Measurements from ENCODE around the gene RALA. TPM values are rescaled to one million over a fixed set of nuclear protein-coding genes. Genes with fewer than 3 reads are reported as not detected.

The RALA gene
- total RNA-seq, 1 experiment from 2014 or later, result 12.3 TPM

DNA sequence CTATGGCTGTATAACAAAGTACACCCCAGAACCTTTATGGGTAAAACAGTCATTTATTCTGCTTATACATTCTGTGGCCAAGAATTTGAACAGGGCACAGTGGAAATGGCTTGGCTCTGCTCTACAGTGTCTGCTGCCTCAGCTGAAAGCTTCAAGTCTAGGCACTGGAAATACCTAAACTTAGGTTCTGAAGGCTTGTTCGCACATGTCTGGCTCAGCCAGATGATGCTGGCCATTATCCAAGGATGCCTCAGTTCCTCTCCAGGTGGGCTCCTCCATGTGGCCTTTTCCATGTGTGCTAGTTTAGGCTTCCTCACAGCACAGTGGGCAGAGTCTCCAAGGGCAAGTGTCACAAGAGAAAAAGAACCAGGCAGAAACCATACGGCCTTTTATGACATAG, 76.8 kb downstream of the RALA start:
- peaks cover 8% of the 10 kb centered on the region for H3K36me3 ChIP-seq (replicated peaks; ENCODE audit: control insufficient read depth, insufficient read depth, low read length)
- DNase-seq, result no peak
- no peak overlapping the region for H3K4me3 ChIP-seq (ENCODE audit: insufficient read depth, low read depth, low read length)
- H3K27me3 ChIP-seq (ENCODE audit: control insufficient read depth, insufficient read depth, low read length), result no peaks in the 10 kb centered on the region

DNA sequence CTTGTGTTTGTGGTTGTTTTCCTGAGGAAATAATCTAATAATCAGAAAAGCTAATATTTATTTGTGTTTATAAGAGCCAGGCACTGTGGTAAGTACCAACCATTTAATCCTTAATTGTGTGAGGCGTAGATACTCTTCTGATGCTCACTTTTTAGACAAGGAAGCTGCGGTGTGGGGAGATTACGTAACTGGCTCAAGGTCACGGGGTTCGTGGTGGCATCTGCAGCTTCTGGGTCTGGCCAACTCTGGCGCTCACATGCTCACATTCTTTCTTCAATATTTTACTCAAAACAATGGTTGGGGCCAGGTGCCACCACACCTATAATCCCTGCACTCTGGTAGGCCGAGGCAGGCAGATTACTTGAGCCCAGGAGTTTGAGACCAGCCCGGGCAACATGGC, 77.6 kb downstream of the RALA start:
- peaks cover 8% of the 10 kb centered on the region for H3K36me3 ChIP-seq (replicated peaks; ENCODE audit: control insufficient read depth, insufficient read depth, low read length)
- no peak for DNase-seq
- H3K4me3 ChIP-seq (ENCODE audit: insufficient read depth, low read depth, low read length), result no peak overlapping the region
- H3K27me3 ChIP-seq (ENCODE audit: control insufficient read depth, insufficient read depth, low read length), result no peaks in the 10 kb centered on the region

DNA sequence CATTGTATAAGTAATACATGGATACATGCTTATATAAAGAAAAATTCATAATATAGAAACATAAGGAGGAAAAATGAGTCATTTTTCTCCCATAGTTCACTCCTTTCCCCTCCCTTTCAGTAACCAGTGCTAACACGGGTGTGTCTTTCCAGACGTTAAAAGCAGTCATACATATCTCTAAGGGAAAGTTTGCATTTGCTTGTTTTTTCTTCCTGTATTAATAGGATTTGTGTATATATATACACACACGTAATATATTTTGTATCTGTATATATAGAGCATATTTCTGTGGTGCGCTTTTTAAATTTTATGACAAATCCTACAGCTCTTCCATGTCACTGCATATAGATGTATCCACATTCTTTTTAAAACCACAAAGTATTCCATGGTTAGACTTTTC, 78.8 kb downstream of the RALA start:
- no peak for DNase-seq
- Histone ChIP-seq H3K36me3 (replicated peaks; ENCODE audit: control insufficient read depth, insufficient read depth, low read length) (peaks cover 8% of the 10 kb centered on the region), H3K4me3 (ENCODE audit: insufficient read depth, low read depth, low read length) (no peak overlapping the region), H3K27me3 (ENCODE audit: control insufficient read depth, insufficient read depth, low read length) (no peaks in the 10 kb centered on the region)

DNA sequence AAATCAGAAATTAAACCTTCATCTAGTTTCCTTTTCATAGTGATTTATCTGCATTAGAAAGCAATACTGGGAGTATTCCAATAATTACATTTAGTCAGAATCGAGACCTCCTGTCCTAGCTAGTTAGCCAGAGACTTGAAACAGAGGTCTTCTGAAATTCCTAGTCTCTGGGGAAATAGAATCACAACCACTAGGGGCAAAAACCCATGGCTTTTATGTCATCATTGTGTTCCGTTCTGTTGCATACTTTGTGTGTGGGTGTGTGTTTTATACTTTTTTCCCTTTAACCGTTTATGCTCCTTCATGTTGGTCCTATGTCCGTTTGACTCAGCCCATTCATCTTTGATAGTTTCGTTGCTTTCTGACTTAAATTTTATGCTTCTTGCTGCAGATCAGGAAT, 79.8 kb downstream of the RALA start:
- Histone ChIP-seq H3K27me3 (ENCODE audit: control insufficient read depth, insufficient read depth, low read length) (no peaks in the 10 kb centered on the region), H3K4me3 (ENCODE audit: insufficient read depth, low read depth, low read length) (no peak overlapping the region), H3K36me3 (replicated peaks; ENCODE audit: control insufficient read depth, insufficient read depth, low read length) (peaks cover 4% of the 10 kb centered on the region)
- DNase-seq, result peak; percentile 26

GRCh38 chr7:39709029-39709428, 85.7 kb downstream of the RALA start:
- H3K4me3 ChIP-seq (ENCODE audit: insufficient read depth, low read depth, low read length), result no peak overlapping the region
- no peaks in the 10 kb centered on the region for H3K27me3 ChIP-seq (ENCODE audit: control insufficient read depth, insufficient read depth, low read length)
- no peaks in the 10 kb centered on the region for H3K36me3 ChIP-seq (replicated peaks; ENCODE audit: control insufficient read depth, insufficient read depth, low read length)
- DNase-seq, result no peak

GRCh38 chr7:39709768-39710311, 86.5 kb downstream of the RALA start:
- H3K27me3 ChIP-seq (ENCODE audit: control insufficient read depth, insufficient read depth, low read length), result no peaks in the 10 kb centered on the region
- H3K36me3 ChIP-seq (replicated peaks; ENCODE audit: control insufficient read depth, insufficient read depth, low read length), result no peaks in the 10 kb centered on the region
- H3K4me3 ChIP-seq (ENCODE audit: insufficient read depth, low read depth, low read length), result no peak overlapping the region
- no peak for DNase-seq

- DNase-seq, result no peak
- Histone ChIP-seq H3K27me3 (ENCODE audit: control insufficient read depth, insufficient read depth, low read length) (no peaks in the 10 kb centered on the region), H3K36me3 (replicated peaks; ENCODE audit: control insufficient read depth, insufficient read depth, low read length) (no peaks in the 10 kb centered on the region), H3K4me3 (ENCODE audit: insufficient read depth, low read depth, low read length) (no peak overlapping the region)
Observed at GRCh38 chr7:39712751-39713150, 89.4 kb downstream of the RALA start.

- H3K27me3 ChIP-seq (ENCODE audit: control insufficient read depth, insufficient read depth, low read length), result no peaks in the 10 kb centered on the region
- no peak for DNase-seq
- H3K4me3 ChIP-seq (ENCODE audit: insufficient read depth, low read depth, low read length), result no peak overlapping the region
- H3K36me3 ChIP-seq (replicated peaks; ENCODE audit: control insufficient read depth, insufficient read depth, low read length), result no peaks in the 10 kb centered on the region
Observed at GRCh38 chr7:39714447-39715091, 91.2 kb downstream of the RALA start.

DNA sequence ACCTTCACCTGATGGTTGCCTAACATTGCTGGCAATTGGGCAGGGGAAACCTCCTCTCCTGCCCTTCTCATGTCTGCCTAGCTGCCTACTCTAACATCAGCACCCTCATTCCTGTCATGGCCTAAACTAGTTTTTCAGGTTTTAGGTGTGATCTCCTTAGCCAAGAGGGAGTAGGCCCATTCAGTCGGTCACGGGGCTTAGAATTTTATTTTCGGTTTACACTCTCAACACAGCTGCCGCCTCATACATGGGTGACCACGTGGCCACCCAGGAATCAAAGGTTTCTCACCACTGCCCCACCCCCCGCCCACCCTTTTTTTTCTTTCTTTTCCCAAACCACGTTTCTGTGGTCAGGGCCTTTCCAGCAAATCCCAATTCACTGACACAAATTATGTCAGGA, 97.2 kb downstream of the RALA start:
- Histone ChIP-seq H3K27me3 (ENCODE audit: control insufficient read depth, insufficient read depth, low read length) (no peaks in the 10 kb centered on the region), H3K36me3 (replicated peaks; ENCODE audit: control insufficient read depth, insufficient read depth, low read length) (no peaks in the 10 kb centered on the region), H3K4me3 (ENCODE audit: insufficient read depth, low read depth, low read length) (no peak overlapping the region)
- DNase-seq, result no peak

DNA sequence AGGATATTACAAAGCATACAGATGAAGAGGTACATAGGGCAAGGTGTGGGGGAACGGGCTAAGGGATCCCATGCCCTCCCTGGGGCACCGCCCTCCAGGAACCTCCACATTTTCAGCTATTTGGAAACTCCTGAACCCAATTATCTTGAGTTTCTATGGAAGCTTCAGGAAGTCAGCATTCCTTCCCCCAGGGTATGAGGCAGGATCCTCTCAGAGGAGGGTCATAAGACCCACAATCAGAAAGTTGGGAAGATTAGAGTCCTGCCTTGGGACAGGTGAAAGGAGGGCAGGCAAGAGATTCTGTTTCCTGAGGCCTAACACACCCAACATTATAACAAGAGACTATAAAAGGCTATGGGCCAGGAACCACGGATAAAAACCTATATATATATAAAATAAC, 98.0 kb downstream of the RALA start:
- Histone ChIP-seq H3K36me3 (replicated peaks; ENCODE audit: control insufficient read depth, insufficient read depth, low read length) (no peaks in the 10 kb centered on the region), H3K4me3 (ENCODE audit: insufficient read depth, low read depth, low read length) (no peak overlapping the region), H3K27me3 (ENCODE audit: control insufficient read depth, insufficient read depth, low read length) (no peaks in the 10 kb centered on the region)
- DNase-seq, result no peak

DNA sequence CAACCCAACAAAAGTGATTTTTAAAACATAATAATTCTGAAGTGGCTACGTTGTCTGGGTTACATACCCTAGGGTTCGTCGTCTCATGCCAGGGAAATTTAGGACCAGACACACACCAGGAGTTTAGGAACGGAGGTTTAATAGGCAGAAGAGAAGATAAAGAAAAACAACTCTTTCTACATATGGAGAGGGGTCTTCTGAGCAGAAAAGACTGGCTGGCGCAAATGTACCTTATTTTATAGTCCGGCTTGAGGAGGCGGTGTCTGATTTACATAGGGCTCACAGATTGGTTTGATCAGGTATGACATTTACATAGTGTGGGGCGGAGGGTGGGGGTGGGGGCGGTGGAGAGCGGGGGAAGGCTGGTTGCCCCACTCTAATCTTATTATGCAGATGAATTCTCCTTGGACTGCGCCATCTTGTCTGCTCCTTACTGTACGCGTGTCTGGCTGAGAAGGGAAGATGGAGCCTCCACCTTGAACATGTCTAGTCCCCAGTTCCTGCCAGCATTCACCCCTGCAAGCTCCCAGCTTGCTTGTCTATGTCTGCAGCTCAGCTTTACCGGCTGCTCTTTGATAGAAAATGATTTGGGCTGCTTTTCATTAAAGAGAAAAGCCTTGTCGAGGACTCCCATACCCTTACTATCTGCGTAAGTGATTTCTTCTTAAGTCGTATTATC, 98.7 kb downstream of the RALA start:
- Histone ChIP-seq H3K36me3 (replicated peaks; ENCODE audit: control insufficient read depth, insufficient read depth, low read length) (no peaks in the 10 kb centered on the region), H3K27me3 (ENCODE audit: control insufficient read depth, insufficient read depth, low read length) (no peaks in the 10 kb centered on the region), H3K4me3 (ENCODE audit: insufficient read depth, low read depth, low read length) (no peak overlapping the region)
- DNase-seq, result no peak

- DNase-seq, result no peak
Observed at GRCh38 chr7:39727231-39728012, 104.0 kb downstream of the RALA start.

GRCh38 chr7:39732837-39733804, 109.7 kb downstream of the RALA start:
- Histone ChIP-seq H3K27me3 (ENCODE audit: control insufficient read depth, insufficient read depth, low read length) (no peaks in the 10 kb centered on the region; the same call in 1 of the 2 replicates), H3K4me3 (ENCODE audit: insufficient read depth, low read depth, low read length) (peak overlapping the region; percentile 51), H3K36me3 (replicated peaks; ENCODE audit: control insufficient read depth, insufficient read depth, low read length) (no peaks in the 10 kb centered on the region)
- peak; percentile 90 for DNase-seq

More at GRCh38 chr7:39727231-39728012, 104.0 kb downstream of the RALA start:
- Histone ChIP-seq H3K36me3 (replicated peaks; ENCODE audit: control insufficient read depth, insufficient read depth, low read length) (no peaks in the 10 kb centered on the region), H3K27me3 (ENCODE audit: control insufficient read depth, insufficient read depth, low read length) (no peaks in the 10 kb centered on the region; the same call in 1 of the 2 replicates), H3K4me3 (ENCODE audit: insufficient read depth, low read depth, low read length) (no peak overlapping the region)

Data from H7 (cell line).